IMR-90 (cell line): ENCODE data around the gene ADRA2A.

ENCODE experiments used
- CTCF ChIP-seq: conservative IDR thresholded peaks from 2 replicates; pipeline ENCODE4 v1.5.1; 2012; ENCODE audit warnings: mild to moderate bottlenecking, low read depth, low read length, improper control_type of control experiment
- FOS ChIP-seq: fragments of 150-350 bp; IDR thresholded peaks from 2 replicates; pipeline ENCODE4 v1.6.1; 2016; ENCODE audit warnings: low read depth, low read length
- RAD21 ChIP-seq: IDR thresholded peaks from 2 replicates; pipeline ENCODE4 v1.6.1; 2012; ENCODE audit warnings: low read length, improper control_type of control experiment
- RCOR1 ChIP-seq: IDR thresholded peaks from 2 replicates; pipeline ENCODE4 v1.6.1; 2012; ENCODE audit warnings: mild to moderate bottlenecking, low read length, improper control_type of control experiment; ENCODE audit not compliant: insufficient replicate concordance
- RFX5 ChIP-seq: IDR thresholded peaks from 2 replicates; pipeline ENCODE4 v1.8.0; 2012; ENCODE audit warnings: low read depth, mild to moderate bottlenecking, low read length, moderate library complexity
- SMC3 ChIP-seq: fragments of 150-350 bp; IDR thresholded peaks from 2 replicates; pipeline ENCODE4 v1.6.1; 2016; ENCODE audit warnings: low read depth, mild to moderate bottlenecking, antibody characterized with exemption, low read length, moderate library complexity

GRCh38 chr10:111128331-111129180, 51.7 kb downstream of the ADRA2A start:
- TF ChIP-seq CTCF, result no peak
- no peak for TF ChIP-seq SMC3
- TF ChIP-seq RCOR1, result no peak
- TF ChIP-seq RFX5, result no peak
- TF ChIP-seq RAD21, result no peak
- no peak for TF ChIP-seq FOS
